A549 treated with CORT108297 at 1 μM for 4 hours (cell line): ENCODE measurements around the gene ARMS2. TPM values are rescaled to one million over a fixed set of nuclear protein-coding genes. Genes with fewer than 3 reads are reported as not detected.

Experiments
- total RNA-seq: library from RNA; stranded (reverse); fragments of 200-300 nt; extraction: Qiagen RNA extraction; gene quantifications from 5 replicates; pipeline ENCODE4 v1.2.3, GENCODE V29; 2022

Gene ARMS2
- 0.13 TPM in 1 of 5 replicates, not detected in the others for total RNA-seq

GRCh38 chr10:122454603-122455080 is at the start of gene ARMS2:
Gene ARMS2 (plus strand): TSS chr10:122454653. CDS start chr10:122454728, 75 bp downstream.

GRCh38 chr10:122461367-122461728 is 6.9 kb downstream of the ARMS2 start, which contains the start of gene HTRA1:
Gene HTRA1 (plus strand): TSS chr10:122461553. CDS start chr10:122461653, 100 bp downstream.

Other genes starting within 250 kb of the ARMS2 start
- gene BTBD16, start 183.4 kb upstream of the ARMS2 start, total RNA-seq, result 0.35 to 0.82 TPM (median 0.64 TPM) in 5 replicates
- 15.1 to 25.3 TPM (median 21.5 TPM) in 5 replicates for gene PLEKHA1, start 79.9 kb upstream of the ARMS2 start, total RNA-seq
- 53.6 to 68.1 TPM (median 54.4 TPM) in 5 replicates for gene HTRA1, start 6.9 kb downstream of the ARMS2 start, total RNA-seq
- gene DMBT1, start 106.1 kb downstream of the ARMS2 start, total RNA-seq, result 0.03 to 0.11 TPM (median 0.08 TPM) in 5 replicates
- not detected in 5 replicates for gene C10orf120, start 245.2 kb downstream of the ARMS2 start, total RNA-seq